Upper lobe of left lung (tissue), 6 donors: ENCODE data around the gene MCMBP. TPM values are rescaled to one million over a fixed set of nuclear protein-coding genes. Genes with fewer than 3 reads are reported as not detected.

Experiments used
- ATAC-seq, 2 donors: fragments of 200-7000 bp; cut with Tn5 transposase; one replicate each; pipeline ENCODE4 v1.9.1; 2022; ENCODE audit warnings: mild to moderate bottlenecking in 2 of 2, moderate library complexity in 2 of 2; ENCODE audit not compliant: low FRiP score in 2 of 2
- DNase-seq, 2 donors: peaks; one replicate each; pipeline ENCODE4 v3.0.0-alpha.2; 2019 to 2020
- H3K27ac ChIP-seq, 4 donors: fragments of 200-600 bp; sonication (generic); one replicate each; pipeline ENCODE4 v1.5.1; 2016 to 2019
- H3K27me3 ChIP-seq, 4 donors: fragments of 200-600 bp; sonication (generic); one replicate each; pipeline ENCODE4 v1.5.1; 2017 to 2019
- H3K36me3 ChIP-seq, 4 donors: fragments of 200-600 bp; sonication (generic); one replicate each; pipeline ENCODE4 v1.5.1; 2016 to 2019
- H3K4me1 ChIP-seq, 4 donors: fragments of 200-600 bp; sonication (generic); one replicate each; pipeline ENCODE4 v1.5.1; 2018 to 2019
- H3K4me3 ChIP-seq, 4 donors: fragments of 200-600 bp; sonication (generic); one replicate each; pipeline ENCODE4 v1.5.1; 2017 to 2019; ENCODE audit warnings: mild to moderate bottlenecking in 2 of 4, moderate library complexity in 1 of 4
- H3K9me3 ChIP-seq, 4 donors: fragments of 200-600 bp; sonication (generic); one replicate each; pipeline ENCODE4 v1.5.1; 2018 to 2019
- EP300 ChIP-seq, 4 donors: sonication (generic); formaldehyde crosslinking; IDR thresholded peaks; one replicate each; pipeline ENCODE4 v1.5.1; 2017; ENCODE audit warnings: antibody characterized with exemption in 4 of 4, control low read depth in 2 of 4
- POLR2A ChIP-seq, 4 donors: fragments of 450-650 bp; IDR thresholded peaks; one replicate each; pipeline ENCODE4 v1.5.1; 2016 to 2017; ENCODE audit warnings: antibody characterized with exemption in 4 of 4, mild to moderate bottlenecking in 2 of 4
- POLR2AphosphoS5 ChIP-seq, 2 donors: sonication (generic); formaldehyde crosslinking; IDR thresholded peaks; one replicate each; pipeline ENCODE4 v1.5.1; 2017; ENCODE audit warnings: antibody characterized with exemption in 2 of 2
- WGBS, 2 donors: methylation state at CpG; one replicate each; pipeline ENCODE4 v1.1.5; 2017 to 2018; 5-methylcytosine and 5-hydroxymethylcytosine counted together
- total RNA-seq, 6 donors: library from RNA; depleted of rRNA in 4 of 6; stranded (reverse); fragments of >200 nt in 4 of 6; gene quantifications; one replicate each; pipeline versions ENCODE4 v1.1.0 to v1.2.1, GENCODE V29; 2016 to 2021
- TF ChIP-seq, protein P1 (sequence below), 6 experiments: fragments of 450-650 bp in 4 of 6; fragments of 200-600 bp in 2 of 6; sonication (generic) in 2 of 6; IDR thresholded peaks; one replicate each; pipeline ENCODE4 v1.5.1; 2016 to 2019; ENCODE audit warnings: antibody characterized with exemption in 6 of 6
- donor health status: DM: no; HTN: no; CAD: no; lungs with moderate emphysema.
- donor health status: DM: no; HTN: yes; CAD: no; lungs with severe emphysema.

Gene MCMBP
- total RNA-seq, 6 donors from 2014 or later = 31.2 to 60.8 (median 50.7) TPM

DNA sequence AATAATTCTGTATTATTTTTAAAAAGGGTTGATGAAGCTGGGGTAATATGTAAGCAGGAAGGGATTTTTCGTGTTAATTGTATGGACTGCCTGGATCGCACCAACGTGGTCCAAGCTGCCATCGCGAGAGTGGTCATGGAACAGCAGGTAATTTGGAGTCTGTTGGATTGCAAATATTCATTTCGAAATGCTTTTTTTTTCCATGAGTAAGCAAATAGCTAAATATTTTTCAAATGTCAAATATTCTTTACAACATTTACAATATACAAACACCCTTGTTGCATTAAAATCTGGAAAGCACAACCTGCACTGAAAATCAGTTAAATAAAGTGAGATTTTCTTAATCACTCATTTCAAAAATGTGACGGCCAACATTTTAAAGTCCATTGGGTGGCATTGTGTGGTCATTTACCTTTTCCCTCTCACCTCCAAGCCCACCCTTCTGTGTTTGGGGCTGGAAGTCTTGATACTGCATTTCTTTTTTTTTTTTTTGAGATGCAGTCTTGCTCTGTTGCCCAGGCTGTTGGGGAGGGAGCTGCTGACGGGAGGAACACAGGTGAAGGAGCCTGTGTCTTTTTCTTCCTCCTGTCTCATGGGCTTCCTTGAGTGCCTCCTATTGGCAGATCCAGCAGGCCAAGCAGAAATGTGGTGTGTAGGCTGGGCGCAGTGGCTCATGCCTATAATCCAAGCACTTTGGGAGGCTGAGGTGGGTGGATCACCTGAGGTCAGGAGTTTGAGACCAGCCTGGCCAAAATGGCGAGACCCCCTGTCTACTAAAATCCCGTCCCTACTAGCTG, 66.1 kb downstream of the MCMBP start:
- Histone ChIP-seq H3K4me1 (no peaks in the 10 kb centered on the region), H3K9me3 (no peaks in the 10 kb centered on the region), H3K27ac (no peak overlapping the region), H3K27me3 (no peaks in the 10 kb centered on the region), H3K36me3 (peaks cover 0 to 30% (median 7%) of the 10 kb centered on the region in 4 donors), H3K4me3 (no peak overlapping the region)
- no peak for TF ChIP-seq POLR2AphosphoS5 (IDR thresholded peaks at IDR 0.05)
- TF ChIP-seq, protein P1, sequence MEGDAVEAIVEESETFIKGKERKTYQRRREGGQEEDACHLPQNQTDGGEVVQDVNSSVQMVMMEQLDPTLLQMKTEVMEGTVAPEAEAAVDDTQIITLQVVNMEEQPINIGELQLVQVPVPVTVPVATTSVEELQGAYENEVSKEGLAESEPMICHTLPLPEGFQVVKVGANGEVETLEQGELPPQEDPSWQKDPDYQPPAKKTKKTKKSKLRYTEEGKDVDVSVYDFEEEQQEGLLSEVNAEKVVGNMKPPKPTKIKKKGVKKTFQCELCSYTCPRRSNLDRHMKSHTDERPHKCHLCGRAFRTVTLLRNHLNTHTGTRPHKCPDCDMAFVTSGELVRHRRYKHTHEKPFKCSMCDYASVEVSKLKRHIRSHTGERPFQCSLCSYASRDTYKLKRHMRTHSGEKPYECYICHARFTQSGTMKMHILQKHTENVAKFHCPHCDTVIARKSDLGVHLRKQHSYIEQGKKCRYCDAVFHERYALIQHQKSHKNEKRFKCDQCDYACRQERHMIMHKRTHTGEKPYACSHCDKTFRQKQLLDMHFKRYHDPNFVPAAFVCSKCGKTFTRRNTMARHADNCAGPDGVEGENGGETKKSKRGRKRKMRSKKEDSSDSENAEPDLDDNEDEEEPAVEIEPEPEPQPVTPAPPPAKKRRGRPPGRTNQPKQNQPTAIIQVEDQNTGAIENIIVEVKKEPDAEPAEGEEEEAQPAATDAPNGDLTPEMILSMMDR (IDR thresholded peaks at IDR 0.05) = no peak
- ATAC-seq (no peak), DNase-seq (no peak)
- WGBS, 2 donors = 95 to 97% methylated on average over 11 of the region's 11 CpGs

DNA sequence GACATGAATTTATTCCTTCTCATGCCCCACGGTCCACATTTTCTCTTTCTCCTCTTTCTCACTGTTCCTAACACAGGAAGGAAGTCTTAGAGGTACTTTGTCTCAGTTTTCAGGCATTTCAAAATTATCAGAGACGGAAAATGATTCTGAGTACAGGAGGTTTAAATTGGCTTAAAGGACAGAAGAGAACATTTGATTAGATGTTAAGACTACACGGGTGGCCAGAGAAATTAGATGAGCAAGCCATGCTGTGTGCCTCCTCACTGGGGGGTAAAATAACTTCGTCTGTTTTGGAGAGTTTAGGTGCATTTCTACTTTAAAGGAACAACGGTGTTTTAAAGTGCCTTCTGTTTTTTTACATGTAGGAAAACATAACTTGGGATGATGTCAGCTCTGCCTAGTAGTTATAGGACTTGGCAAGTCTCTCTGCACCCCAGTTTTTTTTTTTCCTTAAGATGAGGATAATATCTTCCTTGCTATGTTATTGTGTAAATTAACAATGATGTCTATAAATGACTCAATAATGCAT, 66.9 kb downstream of the MCMBP start:
- no peak for DNase-seq
- H3K27ac ChIP-seq = no peak overlapping the region
- H3K4me1 ChIP-seq = no peaks in the 10 kb centered on the region
- no peak for ATAC-seq
- no peaks in the 10 kb centered on the region for H3K27me3 ChIP-seq
- no peak for TF ChIP-seq POLR2AphosphoS5 (IDR thresholded peaks at IDR 0.05)
- TF ChIP-seq POLR2A (IDR thresholded peaks at IDR 0.05) = no peak
- TF ChIP-seq EP300 (IDR thresholded peaks at IDR 0.05) = no peak
- TF ChIP-seq, protein P1 (IDR thresholded peaks at IDR 0.05) = no peak
- H3K4me3 ChIP-seq = no peak overlapping the region
- no peaks in the 10 kb centered on the region for H3K9me3 ChIP-seq
- 70 to 72% methylated on average over 5 of the region's 5 CpGs for WGBS, 2 donors
- H3K36me3 ChIP-seq = peaks cover 0 to 30% (median 7%) of the 10 kb centered on the region in 4 donors

DNA sequence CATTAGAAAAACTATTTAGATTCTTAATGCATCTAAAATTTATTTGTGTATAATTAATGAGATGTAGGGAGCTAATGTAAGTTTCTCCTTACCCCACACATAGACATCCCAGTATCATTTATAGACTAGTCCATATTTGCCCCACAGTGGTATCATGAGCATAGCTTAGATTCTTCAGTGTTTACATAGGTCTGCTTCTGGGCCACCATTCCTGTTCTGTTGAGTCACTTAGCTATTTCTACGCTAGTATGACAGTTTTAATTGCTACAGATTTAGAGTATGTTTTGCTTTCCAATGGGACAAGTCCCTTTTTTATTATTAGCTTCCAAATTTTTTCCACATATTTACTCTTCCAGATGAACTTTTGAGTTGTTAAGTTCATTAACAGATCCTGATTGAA, 69.4 kb downstream of the MCMBP start:
- no peaks in the 10 kb centered on the region for H3K27me3 ChIP-seq
- no peak overlapping the region for H3K27ac ChIP-seq
- H3K4me1 ChIP-seq = no peaks in the 10 kb centered on the region
- no peaks in the 10 kb centered on the region for H3K9me3 ChIP-seq
- TF ChIP-seq, protein P1 (IDR thresholded peaks at IDR 0.05) = no peak
- TF ChIP-seq EP300 (IDR thresholded peaks at IDR 0.05) = no peak
- no peak for TF ChIP-seq POLR2A (IDR thresholded peaks at IDR 0.05)
- TF ChIP-seq POLR2AphosphoS5 (IDR thresholded peaks at IDR 0.05) = no peak
- no peak overlapping the region for H3K4me3 ChIP-seq
- no peak for DNase-seq
- no peak for ATAC-seq
- 92 to 95% methylated on average over 1 of the region's 1 CpG for WGBS, 2 donors
- peaks cover 0 to 30% (median 7%) of the 10 kb centered on the region in 4 donors for H3K36me3 ChIP-seq

DNA sequence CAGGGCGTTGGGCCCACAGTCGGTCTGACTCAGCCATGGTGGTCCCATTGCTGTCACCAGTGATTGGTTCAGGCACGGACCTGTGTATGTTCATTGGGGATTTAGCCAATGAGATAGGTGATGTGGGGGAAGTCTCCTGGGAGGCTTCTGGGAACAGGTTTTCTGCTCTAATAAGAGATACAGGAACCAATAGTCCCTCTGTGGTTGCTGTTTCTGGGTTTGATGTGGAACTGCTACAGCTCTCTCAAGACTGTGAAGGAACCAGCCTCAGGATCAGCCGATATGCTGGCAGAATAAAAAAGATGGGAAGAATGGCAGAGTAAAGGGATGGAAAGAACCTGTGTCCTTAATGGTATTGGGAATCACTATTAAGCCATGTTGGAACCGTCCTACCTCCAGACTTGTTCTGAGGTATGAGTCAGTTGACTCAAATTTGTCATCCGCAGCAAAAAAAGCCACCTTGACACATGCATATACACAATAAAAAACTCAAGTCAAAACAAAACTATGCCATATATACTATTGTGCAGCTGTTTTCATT, 70.6 kb downstream of the MCMBP start:
- H3K27ac ChIP-seq = no peak overlapping the region
- ATAC-seq (no peak), DNase-seq (no peak)
- H3K36me3 ChIP-seq = peaks cover 0 to 33% (median 7%) of the 10 kb centered on the region in 4 donors
- 91 to 96% methylated on average over 6 of the region's 6 CpGs for WGBS, 2 donors
- H3K27me3 ChIP-seq = no peaks in the 10 kb centered on the region
- H3K4me1 ChIP-seq = no peaks in the 10 kb centered on the region
- no peaks in the 10 kb centered on the region for H3K9me3 ChIP-seq
- H3K4me3 ChIP-seq = no peak overlapping the region
- TF ChIP-seq, protein P1 (IDR thresholded peaks at IDR 0.05) = no peak
- TF ChIP-seq POLR2A (IDR thresholded peaks at IDR 0.05) = no peak
- no peak for TF ChIP-seq POLR2AphosphoS5 (IDR thresholded peaks at IDR 0.05)
- no peak for TF ChIP-seq EP300 (IDR thresholded peaks at IDR 0.05)
